HepG2 (cell line): Measurements from ENCODE around the gene ZNF653. TPM values are rescaled to one million over a fixed set of nuclear protein-coding genes. Genes with fewer than 3 reads are reported as not detected.
A peak's percentile ranks its signal among the peaks of the same experiment; 100 is the strongest.

Source experiments
- CEBPB ChIP-seq: IDR thresholded peaks from 2 replicates; pipeline ENCODE4 v1.6.1; 2011; ENCODE audit warnings: low read depth, low read length, improper control_type of control experiment, borderline replicate concordance
- GFI1 ChIP-seq: sonication (generic); formaldehyde crosslinking; IDR thresholded peaks from 2 replicates; pipeline ENCODE4 v1.5.0; 2020; ENCODE audit warnings: missing genetic modification reagents, mild to moderate bottlenecking, borderline replicate concordance
- LCORL ChIP-seq, 2 experiments: fragments of 450-650 bp in 1 of 2; sonication (generic) in 1 of 2; formaldehyde crosslinking in 1 of 2; IDR thresholded peaks; 2 replicates each; pipeline versions ENCODE4 v1.5.0 to v1.6.1; 2017 to 2020; ENCODE audit warnings: antibody characterized with exemption in 1 of 2, missing genetic modification reagents in 1 of 2
- RARA ChIP-seq: IDR thresholded peaks from 2 replicates; pipeline ENCODE4 v1.6.1; 2016; ENCODE audit warnings: missing genetic modification reagents, missing compliant biosample characterization
- YEATS4 ChIP-seq: sonication (generic); formaldehyde crosslinking; IDR thresholded peaks from 2 replicates; pipeline ENCODE4 v1.4.0; 2020; ENCODE audit warnings: missing genetic modification reagents, borderline replicate concordance
- ZFY ChIP-seq: sonication (generic); formaldehyde crosslinking; IDR thresholded peaks from 2 replicates; pipeline ENCODE4 v1.4.0; 2020; ENCODE audit warnings: missing genetic modification reagents
- ZNF609 ChIP-seq: sonication (generic); formaldehyde crosslinking; IDR thresholded peaks from 2 replicates; pipeline ENCODE4 v1.4.0; 2020; ENCODE audit warnings: mild to moderate bottlenecking, missing genetic modification reagents, borderline replicate concordance
- polyA plus RNA-seq, 8 experiments: library from polyadenylated mRNA; depleted of rRNA in 3 of 8; stranded (reverse) in 7 of 8; unstranded in 1 of 8; fragments of >200 nt; fragmentation: Illumina TruSeq in 4 of 8; extraction: Trizol in 4 of 8; gene quantifications; 2 replicates each; pipeline versions ENCODE4 v1.2.1 to v1.2.3, GENCODE V29; 2011 to 2016; ENCODE audit warnings: low read depth in 4 of 8, missing spikeins in 1 of 8, mixed read lengths in 1 of 8; ENCODE audit not compliant: insufficient read depth in 1 of 8
- total RNA-seq, 5 experiments: library from RNA; depleted of rRNA; stranded (reverse); fragments of >200 nt; fragmentation: Illumina TruSeq; extraction: Trizol; gene quantifications; 2 replicates each; pipeline ENCODE4 v1.2.3, GENCODE V29; 2016; ENCODE audit warnings: low read depth in 1 of 5

Gene ZNF653
- total and polyA plus RNA-seq, 2 of the 13 experiments (the other 11 are each of a cell fraction or from before 2014, with no cell fraction given), result 4.7 to 7.1 TPM

GRCh38 chr19:11482384-11483050 is 23.1 kb downstream of the ZNF653 start (continued):
- TF ChIP-seq LCORL (IDR thresholded peaks at IDR 0.05) (no peak), LCORL (CRISPR knock-in tag; IDR thresholded peaks at IDR 0.05) (0 out of 2 replicates have a peak, but pooled peaks have one; percentile 21), YEATS4 (CRISPR knock-in tag) (peak; percentile 74), GFI1 (CRISPR knock-in tag) (peak; percentile 47; the same call in 1 of the 2 replicates), CEBPB (no peak), RARA (CRISPR knock-in tag) (peak; percentile 33), ZNF609 (peak; percentile 38; the same call in 1 of the 2 replicates), ZFY (peak; percentile 69)
- TF ChIP-seq, all 625 proteins: peak for 291
